Gastroesophageal sphincter (tissue), 3 donors: ENCODE measurements around the gene DNM3.

Source experiments
- EP300 ChIP-seq: sonication (generic); formaldehyde crosslinking; IDR thresholded peaks from one replicate; pipeline ENCODE4 v1.6.1; 2017; ENCODE audit warnings: antibody characterized with exemption, mild to moderate bottlenecking
- POLR2A ChIP-seq, 2 donors: fragments of 450-650 bp; IDR thresholded peaks; one replicate each; pipeline ENCODE4 v1.6.1; 2017; ENCODE audit warnings: antibody characterized with exemption in 2 of 2, mild to moderate bottlenecking in 2 of 2, moderate library complexity in 1 of 2
- TF ChIP-seq, protein P1 (sequence below), 4 experiments: fragments of 200-600 bp in 2 of 4; fragments of 450-650 bp in 2 of 4; sonication (generic) in 1 of 4; IDR thresholded peaks; one replicate each; pipeline ENCODE4 v1.5.1; 2017 to 2019; ENCODE audit warnings: antibody characterized with exemption in 4 of 4, mild to moderate bottlenecking in 2 of 4, moderate library complexity in 2 of 4

DNA sequence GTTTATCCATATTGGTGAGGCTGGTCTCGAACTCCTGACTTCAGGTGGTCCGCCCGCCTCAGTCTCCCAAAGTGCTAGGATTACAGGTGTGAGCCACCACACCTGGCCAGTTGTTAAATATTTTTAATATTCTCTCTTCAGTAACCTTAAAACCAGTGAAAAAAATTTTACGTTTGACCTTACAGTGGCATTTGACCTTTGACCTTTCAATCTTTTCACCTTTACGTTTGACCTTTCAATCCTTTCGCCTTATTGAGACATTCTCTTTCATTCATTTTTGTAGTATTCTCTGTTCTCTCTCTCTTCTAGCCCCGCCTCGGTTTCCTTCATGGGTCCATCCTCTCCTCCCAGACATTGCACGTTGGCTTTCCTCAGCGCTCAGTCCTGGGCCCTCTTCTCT lies 277.9 kb downstream of the DNM3 start:
- TF ChIP-seq POLR2A (IDR thresholded peaks at IDR 0.05) = no peak
- no peak for TF ChIP-seq EP300
- TF ChIP-seq, protein P1, sequence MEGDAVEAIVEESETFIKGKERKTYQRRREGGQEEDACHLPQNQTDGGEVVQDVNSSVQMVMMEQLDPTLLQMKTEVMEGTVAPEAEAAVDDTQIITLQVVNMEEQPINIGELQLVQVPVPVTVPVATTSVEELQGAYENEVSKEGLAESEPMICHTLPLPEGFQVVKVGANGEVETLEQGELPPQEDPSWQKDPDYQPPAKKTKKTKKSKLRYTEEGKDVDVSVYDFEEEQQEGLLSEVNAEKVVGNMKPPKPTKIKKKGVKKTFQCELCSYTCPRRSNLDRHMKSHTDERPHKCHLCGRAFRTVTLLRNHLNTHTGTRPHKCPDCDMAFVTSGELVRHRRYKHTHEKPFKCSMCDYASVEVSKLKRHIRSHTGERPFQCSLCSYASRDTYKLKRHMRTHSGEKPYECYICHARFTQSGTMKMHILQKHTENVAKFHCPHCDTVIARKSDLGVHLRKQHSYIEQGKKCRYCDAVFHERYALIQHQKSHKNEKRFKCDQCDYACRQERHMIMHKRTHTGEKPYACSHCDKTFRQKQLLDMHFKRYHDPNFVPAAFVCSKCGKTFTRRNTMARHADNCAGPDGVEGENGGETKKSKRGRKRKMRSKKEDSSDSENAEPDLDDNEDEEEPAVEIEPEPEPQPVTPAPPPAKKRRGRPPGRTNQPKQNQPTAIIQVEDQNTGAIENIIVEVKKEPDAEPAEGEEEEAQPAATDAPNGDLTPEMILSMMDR (IDR thresholded peaks at IDR 0.05) = no peak
